DMS53 treated with DMSO at 0.1 percent for 48 hours (cell line): ENCODE data around the gene DNM2.
"Not testable (repeated sequence)": the region's sequence is repeated elsewhere in the genome, so short reads cannot be mapped to it uniquely, and the experiment has no call there.

Experiments
- DNase-seq: peaks from one replicate; lab custom pipeline; 2025; ENCODE audit not compliant: unreplicated experiment; lab: John Stamatoyannopoulos, UW

Gene DNM2

DNA sequence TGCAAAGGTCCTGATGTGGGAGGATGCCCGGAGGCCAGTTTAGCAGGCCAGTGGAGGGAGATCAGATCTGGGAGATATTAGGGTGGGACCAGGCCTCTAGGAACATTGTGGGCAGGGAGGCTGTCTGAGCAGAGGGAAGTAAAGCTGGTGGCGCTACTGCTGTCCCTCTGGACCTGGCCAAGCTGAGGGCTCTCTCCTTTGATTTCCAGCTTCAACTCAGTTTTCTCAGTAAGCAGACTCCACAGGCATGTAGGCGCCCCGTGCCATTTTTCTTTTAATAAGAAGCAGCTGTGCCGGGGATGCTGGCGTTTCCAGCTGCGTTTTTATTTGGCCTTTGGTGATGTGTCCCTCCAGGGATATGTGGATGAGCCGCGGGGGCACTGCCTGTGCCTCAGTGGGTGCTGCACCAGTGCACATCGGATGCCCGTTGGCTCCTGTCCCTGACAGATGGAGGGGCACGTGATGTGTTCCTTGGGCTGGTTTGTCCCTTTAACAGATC, 6.7 kb downstream of the DNM2 start:
- no peak for DNase-seq

DNA sequence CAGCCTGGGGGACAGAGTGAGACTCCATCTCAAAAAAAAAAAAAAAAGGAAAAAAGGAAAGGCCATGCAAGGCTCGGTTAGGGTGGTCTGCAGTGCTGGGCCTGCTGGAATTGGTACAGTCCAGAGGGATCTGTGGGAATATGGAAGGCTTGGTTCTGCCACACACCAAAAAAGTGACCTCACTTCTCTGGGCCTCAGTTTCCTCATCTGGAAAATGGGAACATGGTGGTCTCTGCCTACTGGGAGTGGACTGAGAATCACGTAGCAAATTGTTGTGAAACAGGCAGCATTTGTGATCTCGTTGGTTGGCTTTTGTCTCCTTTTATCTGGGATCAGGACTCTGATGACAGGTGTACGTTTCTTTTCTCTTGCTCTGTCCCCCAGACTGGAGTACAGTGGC, 7.5 kb downstream of the DNM2 start:
- no peak for DNase-seq

GRCh38 chr19:10726268-10726667, 8.4 kb downstream of the DNM2 start:
- DNase-seq: no peak

- DNase-seq: no peak
Measured at GRCh38 chr19:10727685-10728201, 9.9 kb downstream of the DNM2 start.

DNA sequence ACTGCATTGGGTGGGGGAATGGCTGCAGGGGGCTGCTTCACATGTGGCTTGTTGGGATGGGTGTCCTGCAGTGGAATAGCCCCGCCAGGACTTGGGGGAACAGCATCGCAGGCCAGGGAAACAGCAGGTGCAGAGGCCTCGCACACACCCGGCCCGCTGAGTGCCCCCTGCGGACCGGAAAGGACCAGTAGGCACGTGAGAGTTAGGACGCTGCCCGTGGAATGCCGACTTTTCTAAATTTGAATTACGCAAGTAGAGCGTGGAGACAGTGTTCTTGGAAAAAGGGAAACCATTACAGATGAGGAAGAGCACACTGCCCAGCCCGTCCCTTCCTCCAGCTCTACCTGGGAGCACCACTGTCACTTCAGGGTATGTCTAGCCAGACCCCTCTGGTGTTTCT, 11.5 kb downstream of the DNM2 start:
- no peak for DNase-seq

- DNase-seq: no peak
Measured at GRCh38 chr19:10730932-10731331, 13.1 kb downstream of the DNM2 start.

- DNase-seq: no peak
Measured at GRCh38 chr19:10735741-10736140, 17.9 kb downstream of the DNM2 start.

GRCh38 chr19:10736189-10736588, 18.3 kb downstream of the DNM2 start:
- DNase-seq: no peak

- DNase-seq: no peak
Measured at GRCh38 chr19:10736916-10737551, 19.2 kb downstream of the DNM2 start.

GRCh38 chr19:10737722-10738121, 19.8 kb downstream of the DNM2 start:
- no peak for DNase-seq

DNA sequence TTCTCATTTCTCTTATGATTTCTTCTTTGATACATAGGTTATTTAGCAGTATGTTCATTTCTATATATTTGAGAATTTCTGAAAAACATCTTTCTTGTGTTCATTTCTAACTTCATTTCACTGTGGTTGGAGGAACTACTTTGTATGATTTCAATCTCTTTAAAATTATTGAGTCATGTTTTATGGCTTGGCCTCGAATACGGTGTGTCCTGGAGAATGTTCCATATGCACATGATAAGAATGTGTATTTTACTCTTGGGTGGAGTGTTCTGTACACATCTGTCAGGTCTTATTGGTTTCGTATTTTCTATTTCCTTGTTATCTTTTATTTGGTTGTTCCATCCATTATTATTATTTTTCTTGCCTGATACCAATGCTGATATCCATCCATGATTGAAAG, 22.9 kb downstream of the DNM2 start:
- no peak for DNase-seq

DNA sequence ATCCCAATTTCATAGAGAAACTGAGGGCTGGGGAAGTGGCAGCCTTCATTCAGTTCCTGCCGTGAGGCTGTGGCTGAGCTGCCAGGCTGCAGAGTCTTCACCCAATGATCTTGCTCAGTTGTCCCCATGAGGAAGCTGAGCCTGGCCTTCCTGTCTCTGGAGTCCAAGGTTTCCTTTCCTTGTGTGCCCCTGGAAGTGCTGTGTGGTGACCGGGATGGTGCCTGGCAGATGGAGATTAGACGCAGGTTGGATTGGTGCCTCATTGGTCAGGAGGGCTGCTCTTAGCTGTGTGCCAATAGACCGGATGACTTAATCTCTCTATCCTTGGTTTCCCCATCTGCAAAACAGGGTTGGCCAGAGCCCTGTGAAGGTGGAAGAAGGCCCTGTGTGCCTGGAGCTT, 24.6 kb downstream of the DNM2 start:
- DNase-seq: no peak

DNA sequence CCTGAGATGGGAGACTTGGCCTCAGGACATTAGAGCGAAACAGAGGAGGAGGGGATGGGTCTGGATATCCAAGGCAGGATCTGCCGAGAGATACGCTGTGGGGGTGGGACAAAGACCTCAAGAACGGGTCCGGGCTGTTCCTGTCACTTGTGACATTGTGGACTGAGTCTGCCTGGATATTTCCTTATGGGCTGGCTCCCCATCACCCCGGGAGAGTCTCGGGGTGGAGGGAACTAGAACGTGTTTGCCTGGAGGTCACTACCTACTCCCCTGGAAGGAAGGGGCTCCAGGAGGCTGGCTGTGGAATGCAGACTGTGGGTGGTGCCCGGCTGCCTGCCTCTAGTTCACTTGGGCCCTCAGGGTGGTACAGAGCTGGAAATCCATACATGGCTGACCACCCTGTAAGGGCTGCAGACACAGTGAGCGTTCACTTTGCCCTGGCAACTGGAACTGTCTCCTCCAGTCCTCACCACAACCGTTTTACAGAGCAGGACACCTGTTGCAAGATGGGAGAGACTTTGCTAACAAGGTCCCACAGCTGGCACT, 26.4 kb downstream of the DNM2 start:
- no peak for DNase-seq

GRCh38 chr19:10744801-10745293, 27.0 kb downstream of the DNM2 start:
- DNase-seq: no peak

GRCh38 chr19:10746437-10746836, 28.6 kb downstream of the DNM2 start:
- DNase-seq: not testable (repeated sequence)

DNA sequence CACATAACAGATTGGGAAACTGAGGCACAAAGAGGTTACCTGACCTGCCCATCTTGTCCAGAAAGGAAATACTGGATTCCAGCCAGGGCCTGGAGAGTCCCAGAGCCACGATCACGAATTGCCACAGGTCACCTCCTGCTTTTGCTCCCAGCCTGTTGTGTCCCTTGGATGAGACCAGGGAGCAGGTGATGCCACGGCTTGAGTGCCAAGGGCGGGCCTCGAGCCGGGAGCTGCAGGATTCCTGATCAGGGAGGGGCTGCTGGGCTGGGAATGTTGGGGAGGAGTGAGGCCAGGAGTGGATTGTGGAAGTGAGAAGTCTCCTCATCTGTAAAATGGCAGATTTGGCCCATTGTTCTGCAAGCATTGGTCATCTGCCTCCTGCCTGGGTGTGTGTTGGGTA, 29.4 kb downstream of the DNM2 start:
- no peak for DNase-seq

DNA sequence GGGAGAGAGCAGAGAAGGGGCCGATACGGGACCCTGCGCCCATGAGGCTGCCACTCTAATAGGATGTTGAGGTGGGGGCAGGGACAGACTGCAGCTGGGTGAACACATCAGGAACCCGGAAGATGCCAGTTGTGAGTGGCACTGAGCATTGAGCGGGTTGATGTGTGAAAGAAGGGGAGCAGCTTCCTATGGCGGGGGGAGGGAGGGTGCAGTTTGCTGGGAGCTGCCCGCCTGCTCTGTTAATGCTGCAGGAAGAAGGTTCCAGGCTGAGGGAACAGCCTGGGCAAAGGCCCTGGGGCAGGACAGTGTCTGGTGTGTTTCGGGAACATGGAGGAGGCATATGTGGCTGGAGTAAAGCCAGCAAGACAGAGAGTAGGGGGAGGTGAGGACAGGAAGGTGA, 29.8 kb downstream of the DNM2 start:
- DNase-seq: no peak

DNA sequence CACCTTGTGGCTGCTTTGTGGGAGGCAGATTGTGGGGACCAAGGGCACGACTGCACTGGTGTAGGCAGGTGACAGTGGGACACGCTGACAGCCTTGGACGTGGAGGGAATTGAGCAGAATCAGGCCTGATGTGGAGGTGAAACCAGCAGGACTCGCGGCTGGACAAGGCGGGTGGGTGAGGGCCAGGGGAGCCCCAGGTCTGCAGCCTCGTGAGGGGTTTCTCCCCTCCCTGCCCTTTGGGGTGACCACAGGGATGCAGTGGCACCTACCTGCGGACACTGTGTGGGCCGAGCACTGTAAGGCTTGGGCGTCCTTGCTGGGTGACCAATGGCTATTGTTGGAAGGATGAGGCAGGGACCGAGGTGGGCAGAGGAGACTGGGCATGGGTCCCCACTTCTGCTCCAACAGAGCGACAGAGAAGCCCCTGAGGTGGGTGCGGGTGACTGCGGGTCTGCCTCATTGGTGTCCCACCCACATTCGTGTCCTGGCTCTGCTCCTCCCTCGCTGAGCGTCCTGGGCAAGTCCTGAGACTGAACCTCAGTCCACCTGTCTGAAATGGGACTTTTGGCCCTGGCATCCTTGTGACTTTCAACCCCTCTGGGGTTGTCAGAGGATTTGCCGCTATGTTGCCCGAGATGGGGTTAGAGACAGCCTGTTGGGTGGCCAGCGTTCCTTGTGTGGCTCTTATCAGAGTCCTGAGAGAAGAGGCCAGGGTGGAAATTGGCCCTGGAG, 30.5 kb downstream of the DNM2 start:
- no peak for DNase-seq

GRCh38 chr19:10748927-10749434, 31.1 kb downstream of the DNM2 start:
- DNase-seq: no peak

GRCh38 chr19:10749435-10750384, 31.8 kb downstream of the DNM2 start:
- no peak for DNase-seq
